Measurements from ENCODE around the gene LUC7L2.
"Not testable (repeated sequence)": the region's sequence is repeated elsewhere in the genome, so short reads cannot be mapped to it uniquely, and the experiment has no call there.

The LUC7L2 gene, protein sequence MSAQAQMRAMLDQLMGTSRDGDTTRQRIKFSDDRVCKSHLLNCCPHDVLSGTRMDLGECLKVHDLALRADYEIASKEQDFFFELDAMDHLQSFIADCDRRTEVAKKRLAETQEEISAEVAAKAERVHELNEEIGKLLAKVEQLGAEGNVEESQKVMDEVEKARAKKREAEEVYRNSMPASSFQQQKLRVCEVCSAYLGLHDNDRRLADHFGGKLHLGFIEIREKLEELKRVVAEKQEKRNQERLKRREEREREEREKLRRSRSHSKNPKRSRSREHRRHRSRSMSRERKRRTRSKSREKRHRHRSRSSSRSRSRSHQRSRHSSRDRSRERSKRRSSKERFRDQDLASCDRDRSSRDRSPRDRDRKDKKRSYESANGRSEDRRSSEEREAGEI

DNA sequence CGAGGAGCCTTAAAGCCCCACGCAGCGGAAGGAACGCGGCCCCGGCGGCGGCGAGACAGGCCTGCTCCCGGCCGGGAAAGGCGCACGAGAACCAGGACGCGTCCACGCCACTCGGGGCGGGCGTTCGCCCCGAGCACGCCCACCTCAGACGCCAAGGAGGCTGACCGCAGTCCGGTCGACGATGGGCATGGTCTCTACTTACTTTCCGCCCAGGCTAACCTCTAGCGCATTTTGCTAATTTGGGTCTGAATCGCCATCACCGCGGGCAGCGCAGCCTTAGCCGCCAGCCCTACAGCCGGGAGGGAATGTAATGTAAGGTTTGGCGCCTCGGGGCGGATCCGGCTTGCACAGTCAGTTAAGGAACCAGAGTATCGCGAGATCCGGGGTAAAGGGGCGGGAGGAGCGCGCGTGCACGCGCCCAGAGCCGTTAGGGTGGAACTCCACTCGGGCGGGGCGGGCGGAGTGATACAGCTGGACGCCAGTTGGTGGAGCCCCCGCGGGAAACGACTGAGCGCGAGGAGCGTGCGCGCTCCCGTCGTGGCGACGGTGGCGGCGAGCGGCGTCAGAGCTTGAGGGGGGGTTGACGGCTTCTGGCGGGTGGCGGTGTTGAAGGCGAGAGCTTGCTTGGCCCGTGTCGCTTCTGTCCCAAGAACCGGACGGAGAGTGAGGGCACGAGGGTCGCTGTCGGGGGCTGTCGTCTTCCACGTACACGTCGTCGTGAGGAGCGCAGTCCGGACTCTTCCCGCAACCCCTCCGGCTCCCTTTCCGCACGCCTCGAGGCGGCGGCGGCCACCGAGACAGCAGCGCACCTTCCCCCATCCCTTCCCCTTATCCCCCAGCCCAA lies at the start of gene LUC7L2:
Gene LUC7L2 (plus strand): TSS at position 529 of the 844 bp plus-strand sequence. CDS start 368 bp downstream, outside the sequence.
- DNase-seq, result peak; percentile 96 to 97

DNA sequence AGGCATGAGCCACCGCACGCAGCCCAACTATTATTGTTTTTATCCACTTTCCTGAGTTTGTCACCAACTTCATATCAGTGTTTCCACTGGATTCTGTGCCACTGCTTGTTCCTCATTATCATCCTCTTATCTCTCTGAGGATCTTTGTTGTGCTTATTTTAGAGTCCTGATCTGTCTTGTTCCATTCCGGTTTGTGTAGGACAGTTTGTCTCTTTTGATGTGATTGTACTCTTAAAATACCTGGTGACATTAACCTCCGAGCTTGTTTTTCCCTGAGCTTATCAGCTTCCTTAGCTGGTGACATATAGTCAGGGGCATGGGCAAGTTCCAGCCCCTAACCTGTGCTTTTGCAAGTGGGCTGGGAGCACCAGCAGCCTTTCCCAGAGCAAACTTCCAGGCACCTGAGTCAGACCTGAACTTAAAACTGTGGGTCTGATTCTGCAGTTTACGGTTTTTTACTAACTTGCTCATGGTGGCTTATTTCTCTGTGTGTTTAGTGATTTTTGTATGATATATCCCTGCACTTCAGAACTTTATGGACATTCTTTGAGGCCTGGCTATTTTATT lies 41.7 kb upstream of the LUC7L2 start:
- DNase-seq, result no peak

DNA sequence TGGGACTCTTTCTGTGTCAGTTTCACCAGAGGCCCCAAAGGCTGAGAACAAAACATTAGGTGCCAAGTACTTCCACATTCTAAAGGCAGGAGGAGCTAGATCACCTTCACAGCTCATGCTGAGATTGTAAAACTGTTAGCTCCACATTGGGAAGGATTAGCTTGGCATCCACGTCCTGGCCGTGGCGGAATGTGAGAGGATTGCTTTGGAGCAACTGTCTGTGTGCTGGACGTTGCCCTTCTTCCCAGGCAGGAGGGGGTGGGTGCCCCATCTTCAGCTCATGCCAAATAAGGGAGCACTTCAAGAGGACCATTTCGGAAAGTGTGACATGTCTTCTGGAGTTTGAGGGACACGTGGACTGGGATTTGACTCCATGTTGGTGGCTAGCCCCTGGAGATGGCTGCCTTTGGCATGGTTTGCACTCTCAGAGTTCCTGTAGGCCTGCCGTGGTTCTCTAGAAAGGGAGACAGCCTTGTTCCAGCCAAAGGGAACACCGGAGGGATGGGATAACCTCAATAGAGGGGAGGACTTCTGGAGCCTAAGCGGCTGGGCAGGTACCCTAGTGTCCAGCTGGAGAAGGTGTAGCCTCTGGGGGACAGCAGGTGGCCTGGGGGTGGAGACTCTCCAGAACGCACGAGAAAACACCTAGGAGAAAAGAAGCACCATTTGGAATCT lies 38.5 kb upstream of the LUC7L2 start:
- peak in 1 of 2 experiments; percentile 27 for DNase-seq

DNA sequence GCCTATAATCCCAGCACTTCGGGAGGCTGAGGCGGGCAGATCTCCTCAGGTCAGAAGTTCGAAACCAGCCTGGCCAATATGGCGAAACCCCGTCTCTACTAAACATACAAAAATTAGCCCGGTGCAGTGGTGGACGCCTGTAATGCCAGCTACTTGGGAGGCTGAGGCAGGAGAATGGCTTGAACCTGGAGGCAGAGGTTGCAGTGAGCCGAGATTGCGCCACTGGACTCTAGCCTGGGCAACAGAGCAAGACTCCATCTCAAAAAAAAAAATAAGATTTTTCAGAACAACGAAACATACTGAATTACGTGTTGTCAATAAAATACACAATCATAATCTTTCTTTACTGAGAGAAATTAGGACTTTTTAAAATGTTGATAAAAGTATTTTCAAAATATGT lies 35.0 kb upstream of the LUC7L2 start:
- DNase-seq, result not testable (repeated sequence)

DNA sequence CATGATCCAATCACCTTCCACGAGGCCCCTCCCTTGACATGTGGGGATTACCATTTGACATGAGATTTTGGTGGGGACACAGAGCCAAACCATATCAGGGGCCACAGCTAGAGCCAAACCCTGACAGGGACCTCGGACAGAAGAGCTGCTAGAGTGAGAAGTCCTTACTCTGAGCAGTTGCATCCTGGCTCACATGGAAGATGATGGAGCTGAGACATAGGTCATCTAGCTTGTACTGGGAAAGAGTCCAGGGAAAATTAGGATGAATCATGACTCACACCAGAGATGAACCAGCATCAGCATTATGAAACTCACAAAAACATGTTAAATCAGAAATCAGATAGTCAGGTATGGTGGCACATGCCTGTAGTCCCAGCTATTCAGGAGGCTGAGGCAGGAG lies 31.3 kb upstream of the LUC7L2 start:
- DNase-seq, result no peak

DNA sequence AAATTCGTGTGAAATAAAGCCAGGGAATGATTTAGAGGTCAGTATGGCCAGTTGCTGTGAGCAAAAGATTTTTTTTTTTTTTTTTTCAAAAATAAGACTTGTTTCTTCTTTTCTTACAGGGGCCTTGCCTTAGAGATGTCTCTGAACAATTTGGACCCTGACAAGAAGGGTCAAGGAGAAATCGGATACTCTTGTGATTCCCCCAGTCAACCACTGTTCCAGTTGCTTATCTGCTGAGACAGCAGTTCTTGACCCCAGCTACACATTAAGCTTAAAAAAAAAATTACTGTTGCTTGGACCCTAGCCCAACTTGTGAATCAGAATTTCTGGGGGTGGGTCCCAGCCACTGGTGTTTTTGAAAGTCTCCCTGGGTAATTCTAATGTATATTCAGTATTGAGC lies 30.6 kb upstream of the LUC7L2 start:
- no peak for DNase-seq

DNA sequence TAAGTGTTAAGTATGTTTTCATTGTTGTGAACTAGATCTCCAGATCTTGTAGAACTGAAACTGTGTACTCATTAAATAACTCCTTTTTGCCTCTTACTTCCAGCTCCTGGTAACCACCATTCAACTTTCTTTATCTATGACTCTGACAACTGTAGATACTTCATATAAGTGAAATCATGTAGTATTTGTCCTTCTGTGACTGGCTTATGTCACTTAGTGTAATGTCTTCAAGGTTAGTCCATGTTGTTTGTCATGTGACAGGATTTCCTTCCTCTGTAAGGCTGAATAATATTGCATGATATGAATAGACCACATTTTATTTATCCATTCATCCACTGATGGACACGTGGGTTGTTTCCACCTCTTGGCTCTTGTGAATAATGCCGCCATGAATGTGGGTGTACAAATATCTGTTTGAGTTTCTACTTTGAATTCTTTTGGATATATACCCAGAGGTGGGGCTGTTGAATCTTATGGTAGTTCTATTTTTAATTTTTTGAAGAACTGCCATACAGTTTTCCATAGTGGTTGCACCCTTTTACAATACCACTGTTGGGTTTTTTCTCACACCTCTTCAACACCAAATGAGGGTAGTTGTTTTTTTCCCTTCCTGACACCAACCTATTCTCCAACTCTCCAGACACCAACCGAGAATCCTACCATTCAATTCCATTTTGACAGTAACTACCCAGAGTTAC lies 29.2 kb upstream of the LUC7L2 start:
- no peak for DNase-seq

DNA sequence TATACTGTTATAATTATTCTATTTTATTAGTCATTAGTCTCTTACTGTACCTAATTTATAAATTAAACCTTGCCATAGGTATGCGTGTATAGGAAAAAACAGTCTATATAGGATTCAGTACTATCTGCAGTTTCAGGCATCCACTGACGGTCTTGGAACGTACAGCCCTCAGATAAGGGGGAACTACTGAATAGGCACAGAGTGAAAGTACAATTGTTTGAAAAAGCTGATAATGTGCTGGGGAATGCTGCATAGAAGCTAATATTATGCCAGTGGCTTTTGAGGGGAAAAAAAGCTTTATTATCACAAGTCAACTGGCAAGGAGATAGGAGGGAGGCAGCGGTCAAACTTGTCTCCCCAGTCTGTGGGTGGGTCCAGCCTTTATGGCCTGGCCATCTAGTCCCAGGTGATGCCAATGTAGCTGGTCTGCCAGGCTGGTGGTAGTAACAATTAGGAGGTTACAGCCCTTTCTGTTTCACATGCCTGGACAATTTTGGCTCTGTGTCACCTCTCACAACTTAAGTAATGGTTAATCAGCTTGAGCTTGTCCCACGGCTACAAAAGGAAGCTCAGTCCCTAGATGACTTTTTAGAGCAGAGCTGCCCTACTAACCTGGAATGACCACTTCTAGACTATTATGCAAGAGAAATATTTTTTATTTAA lies 26.9 kb upstream of the LUC7L2 start:
- DNase-seq, result no peak

DNA sequence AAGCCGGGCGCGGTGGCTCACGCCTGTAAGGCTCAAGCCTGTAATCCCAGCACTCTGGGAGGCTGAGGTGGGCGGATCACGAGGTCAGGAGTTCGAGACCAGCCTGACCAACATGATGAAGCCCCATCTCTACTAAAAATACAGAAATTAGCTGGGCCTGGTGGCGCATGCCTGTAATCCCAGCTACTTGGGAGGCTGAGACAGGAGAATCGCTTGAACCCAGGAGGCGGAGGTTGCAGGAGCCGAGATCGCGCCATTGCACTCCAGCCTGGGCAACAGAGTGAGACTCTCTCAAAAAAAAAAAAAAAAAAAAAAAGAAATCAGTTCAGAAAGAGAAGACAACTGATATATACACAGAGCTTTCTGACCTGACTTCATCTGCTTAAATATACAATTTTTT lies 26.3 kb upstream of the LUC7L2 start:
- not testable (repeated sequence) for DNase-seq

DNA sequence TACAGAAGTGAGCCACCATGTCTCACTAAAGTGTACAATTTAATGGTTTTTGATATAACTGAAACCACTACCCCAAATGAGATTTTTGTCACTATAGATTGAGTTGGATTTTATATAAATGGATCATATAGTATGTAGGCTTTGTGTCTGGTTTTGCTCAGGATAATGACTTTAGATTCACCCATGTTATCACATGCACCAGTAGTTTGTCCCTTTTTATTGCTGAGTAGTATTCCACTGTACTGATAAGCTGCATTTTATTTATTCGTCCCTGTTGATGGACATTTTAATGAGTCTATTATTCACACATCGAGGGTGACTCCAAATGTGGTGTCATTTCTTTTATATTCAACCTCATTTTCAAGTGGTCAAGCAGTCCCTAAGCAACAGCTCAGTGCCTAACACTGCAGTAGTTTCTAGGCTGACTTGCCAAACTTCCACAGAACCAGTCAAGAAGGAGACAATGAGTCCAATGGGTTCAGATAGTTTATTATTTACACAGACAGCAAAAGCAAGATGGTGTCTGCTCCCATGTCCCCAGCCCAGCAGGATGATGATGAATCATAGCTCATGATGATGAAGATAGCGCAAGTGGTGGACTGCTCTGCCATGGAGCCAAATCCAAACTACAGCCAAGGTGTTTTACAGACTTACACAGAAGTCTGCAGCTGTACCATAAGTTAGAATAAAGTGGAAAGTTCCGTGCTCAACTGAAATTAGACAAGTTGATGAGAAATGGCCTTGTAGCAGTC lies 25.1 kb upstream of the LUC7L2 start:
- DNase-seq, result no peak

DNA sequence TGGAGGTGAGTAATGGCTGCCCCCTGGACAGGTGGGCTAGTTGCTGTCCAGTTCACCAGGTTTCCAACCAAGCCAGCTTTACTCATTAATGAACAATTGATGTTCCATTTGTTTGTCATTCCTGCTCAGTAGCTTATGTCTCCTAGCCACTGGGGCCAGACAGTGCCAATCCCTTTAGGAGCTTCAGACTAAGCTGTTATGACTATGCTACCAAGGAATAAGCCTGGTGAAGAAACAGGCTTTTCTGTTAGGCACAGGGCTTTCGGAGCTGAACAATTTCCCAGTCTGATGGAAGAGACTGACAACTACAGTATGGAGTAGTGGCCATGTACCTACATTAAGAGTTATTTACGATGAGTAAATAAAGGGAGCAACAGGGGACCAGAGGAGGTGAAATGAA lies 20.7 kb upstream of the LUC7L2 start:
- DNase-seq, result no peak

DNA sequence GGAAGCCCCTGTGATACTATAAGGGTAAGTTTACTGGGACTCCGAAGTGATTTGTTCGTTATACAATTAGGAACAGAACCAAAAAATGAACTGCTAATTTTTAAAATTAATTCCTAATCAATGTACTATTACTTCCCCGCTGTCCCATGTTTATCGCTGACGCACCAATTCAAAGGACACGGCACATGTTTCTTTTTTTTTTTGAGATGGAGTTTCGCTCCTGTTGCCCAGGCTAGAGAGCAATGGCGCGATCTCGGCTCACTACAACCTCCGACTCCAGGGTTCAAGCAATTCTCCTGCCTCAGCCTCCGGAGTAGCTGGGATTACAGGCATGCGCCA lies 20.0 kb upstream of the LUC7L2 start:
- no peak for DNase-seq

DNA sequence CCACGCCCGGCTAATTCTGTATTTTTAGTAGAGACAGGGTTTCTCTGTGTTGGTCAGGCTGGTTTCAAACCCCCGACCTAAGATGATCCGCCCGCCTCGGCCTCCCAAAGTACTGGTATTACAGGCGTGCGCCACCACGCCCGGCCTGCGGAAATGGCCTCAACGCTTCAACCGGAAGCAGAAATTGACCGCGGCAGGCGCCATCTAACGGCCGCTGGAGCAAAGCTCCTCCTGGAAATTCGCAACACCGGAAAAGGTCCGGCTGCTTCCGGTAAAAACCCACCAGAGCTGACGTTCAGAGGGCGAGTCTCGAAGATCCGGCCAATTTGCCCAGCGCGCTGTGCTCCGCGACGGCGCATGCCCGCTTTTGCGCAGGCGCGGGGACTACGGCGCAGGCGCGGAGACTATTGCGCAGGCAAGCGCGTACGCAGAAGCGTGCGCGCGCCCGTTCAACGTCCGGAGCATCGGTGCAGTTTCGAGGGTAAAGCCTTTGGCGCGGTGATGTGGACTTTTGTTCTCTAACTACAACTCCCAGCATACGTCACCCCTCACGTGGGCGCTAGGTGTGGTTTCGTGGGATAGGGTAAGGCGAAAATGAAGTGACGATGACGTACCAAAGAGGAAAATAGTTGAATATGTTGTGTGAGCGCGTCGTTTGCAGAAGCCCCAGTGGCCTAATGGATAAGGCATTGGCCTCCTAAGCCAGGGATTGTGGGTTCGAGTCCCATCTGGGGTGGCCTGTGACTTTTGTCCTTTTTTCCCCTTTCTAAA lies 19.5 kb upstream of the LUC7L2 start:
- peak; percentile 96 to 97 for DNase-seq

DNA sequence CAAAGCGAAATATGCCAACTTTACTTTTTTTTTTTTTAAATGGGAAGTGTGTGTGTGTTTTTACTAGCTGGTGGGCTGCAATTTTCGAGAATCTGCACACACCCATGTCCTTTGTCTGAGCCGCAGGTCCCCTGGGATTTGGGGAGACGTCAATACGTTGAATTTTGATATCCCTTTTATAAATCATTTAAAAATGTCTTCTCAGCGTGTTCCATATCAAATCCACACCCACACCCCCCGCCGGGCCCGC lies 19.0 kb upstream of the LUC7L2 start:
- no peak for DNase-seq

DNA sequence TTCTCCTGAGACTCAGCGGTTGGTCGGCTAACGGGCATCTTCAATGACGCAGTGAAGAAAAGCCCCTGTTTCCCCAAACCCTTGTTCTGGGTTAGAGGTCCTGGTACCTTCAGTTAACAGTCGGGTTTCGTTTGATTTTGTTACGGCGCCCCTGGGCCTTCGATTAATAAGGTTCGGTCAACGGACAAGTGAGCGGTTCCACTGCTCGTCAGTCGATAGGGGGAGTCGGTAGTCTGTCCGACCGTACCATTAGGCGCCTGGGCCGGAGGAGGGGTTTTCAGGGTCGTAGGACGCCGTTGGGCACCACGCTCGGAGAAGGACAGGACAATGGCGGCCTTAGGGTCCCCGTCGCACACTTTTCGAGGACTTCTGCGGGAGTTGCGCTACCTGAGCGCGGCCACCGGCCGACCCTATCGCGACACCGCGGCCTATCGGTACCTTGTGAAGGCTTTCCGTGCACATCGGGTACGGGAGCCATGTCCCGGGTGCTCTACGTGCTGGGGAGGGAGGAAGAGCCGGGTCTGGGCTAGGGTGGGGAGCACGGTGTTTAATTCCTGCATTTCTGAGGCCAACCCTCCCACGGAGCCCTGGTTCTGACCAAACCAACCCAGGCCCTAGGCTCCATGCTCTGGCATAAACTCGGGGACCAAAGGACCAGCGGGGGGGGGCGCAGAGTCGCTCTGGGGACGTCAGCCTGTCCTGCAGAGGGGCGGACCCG lies 18.5 kb upstream of the LUC7L2 start, which contains the start of gene FMC1:
Gene FMC1 (plus strand): TSS at position 280 of the 718 bp plus-strand sequence. CDS start 48 bp downstream, at position 328.
- DNase-seq, result peak; percentile 80 to 81

DNA sequence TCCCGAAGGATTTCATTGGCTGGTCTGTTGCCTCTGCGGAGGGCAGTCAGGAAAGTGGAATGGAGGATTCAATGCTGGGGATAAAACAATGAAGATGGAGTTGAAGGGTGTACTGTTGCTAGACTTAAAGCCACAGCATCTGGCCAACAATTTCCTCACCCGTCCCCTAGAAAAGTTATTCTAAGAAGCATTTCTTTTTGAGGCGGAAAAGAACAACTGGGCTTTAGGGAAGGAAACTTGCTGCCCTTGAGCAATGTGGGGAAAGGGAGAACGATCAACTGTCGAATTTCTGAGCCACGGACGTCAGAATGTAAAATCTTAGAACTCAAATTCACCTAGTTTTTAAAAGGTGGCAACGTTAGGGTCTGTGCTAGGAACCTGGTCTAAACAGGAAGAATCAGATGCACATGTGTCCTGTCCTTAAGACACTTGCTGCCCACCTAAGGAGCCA lies 17.9 kb upstream of the LUC7L2 start:
- DNase-seq, result peak in 1 of 2 experiments; percentile 85

DNA sequence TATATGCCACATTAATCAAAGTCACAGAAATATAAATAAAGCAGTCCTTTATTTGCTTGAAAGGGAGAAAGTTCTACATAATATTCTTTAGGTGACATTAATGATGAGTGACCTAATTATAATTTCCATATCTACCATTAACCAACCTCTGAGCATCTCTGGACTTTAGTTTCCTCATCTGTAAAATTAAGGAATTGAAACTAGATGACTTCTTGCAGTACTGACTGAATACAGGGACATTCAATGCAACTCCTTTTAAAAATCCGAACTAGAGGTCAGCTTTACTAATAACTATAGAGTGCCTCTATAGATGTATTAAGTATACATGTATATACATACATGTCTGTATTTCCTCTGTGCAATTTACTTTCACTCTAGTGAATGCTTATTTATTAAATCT lies 14.7 kb upstream of the LUC7L2 start:
- no peak for DNase-seq

DNA sequence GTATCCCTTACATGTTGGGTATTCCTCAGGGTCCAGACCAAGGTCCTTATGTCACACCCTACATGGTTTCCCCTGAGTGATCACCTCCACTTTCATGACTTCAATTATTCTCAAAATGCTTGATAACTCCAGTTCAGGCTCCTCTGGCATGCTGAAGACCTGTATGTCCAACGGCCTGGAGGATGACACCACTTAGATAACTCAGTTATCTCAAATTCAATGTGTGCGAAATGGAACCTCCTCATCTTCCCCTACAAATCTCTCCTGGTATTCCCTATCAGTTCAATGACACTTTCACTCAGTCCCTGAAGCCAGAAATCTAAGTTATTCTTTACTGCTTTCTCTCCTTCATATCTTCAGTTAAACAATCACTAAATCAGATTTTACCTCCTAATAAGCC lies 8.7 kb upstream of the LUC7L2 start:
- DNase-seq, result no peak

DNA sequence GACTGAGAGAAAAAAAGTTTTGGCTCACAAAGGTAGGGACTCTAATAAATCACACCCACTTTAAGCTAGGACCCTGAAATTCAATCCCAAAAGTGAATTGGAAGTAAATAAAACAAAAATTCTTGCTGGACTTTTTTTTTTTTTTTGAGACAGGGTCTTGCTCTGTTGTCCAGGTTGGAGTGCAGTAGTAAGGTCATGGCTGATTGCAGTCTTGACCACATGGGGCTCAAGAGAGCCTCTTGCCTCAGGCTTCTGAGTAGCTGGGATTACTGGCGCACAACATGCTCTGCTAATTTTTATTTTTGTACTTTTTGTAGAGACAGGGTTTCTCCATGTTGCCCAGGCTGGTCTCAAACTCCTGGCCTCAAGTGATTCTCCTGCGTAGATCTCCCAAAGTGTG lies 5.0 kb upstream of the LUC7L2 start:
- no peak for DNase-seq

DNA sequence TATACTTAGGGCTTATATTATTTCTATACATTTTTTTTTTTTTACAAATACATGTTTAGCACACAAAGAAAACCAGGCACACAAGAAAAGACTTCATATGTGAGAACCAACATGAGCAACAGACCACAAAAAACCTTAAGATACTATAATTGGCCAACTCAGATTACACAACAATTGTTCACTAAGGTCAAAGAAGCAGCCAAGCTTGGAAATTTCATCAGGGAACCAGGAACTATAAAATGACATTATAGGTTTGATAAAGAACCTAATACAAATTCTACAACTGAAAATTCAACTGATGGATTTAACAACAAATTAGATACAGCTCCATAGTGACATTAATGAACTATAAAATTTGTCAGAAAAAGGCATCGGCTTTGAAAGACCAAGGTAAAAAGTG lies 4.4 kb upstream of the LUC7L2 start:
- DNase-seq, result peak; percentile 84 to 90
